ENCODE data around the gene PRKAR1B.

- no peak for TF ChIP-seq CTCF (IDR thresholded peaks at IDR 0.05; ENCODE audit: insufficient read depth, low read depth, low read length)
- TF ChIP-seq EZH2 (IDR thresholded peaks at IDR 0.05; ENCODE audit: insufficient read depth, low read length) = no peak
Measured at GRCh38 chr7:619368-619840, 107.7 kb downstream of the PRKAR1B start.

Data from astrocyte (in vitro differentiated cells and primary cell).